Panc1 (cell line): ENCODE data around the gene PBXIP1. TPM values are rescaled to one million over a fixed set of nuclear protein-coding genes. Genes with fewer than 3 reads are reported as not detected.

ENCODE experiments used
- ATAC-seq: fragments of 200-7000 bp; cut with Tn5 transposase; 2 replicates; pipeline ENCODE4 v1.9.1; 2020; ENCODE audit warnings: mild to moderate bottlenecking, moderate library complexity
- BruUV-seq: library from RNA; stranded (reverse); fragments of 400-500 nt; replicated peaks from 2 replicates; lab custom pipeline; 2021; lab: Mats Ljungman, UMichigan
- CTCF ChIA-PET: fragments of 300-600 bp; sonication (Branson Sonifier 250); formaldehyde crosslinking; loops from one replicate; lab custom pipeline; 2022; ENCODE audit warnings: antibody characterized with exemption; lab: Charles Lee
- POLR2A ChIA-PET: fragments of 300-600 bp; sonication (Branson Sonifier 250); formaldehyde crosslinking; loops from one replicate; lab custom pipeline; 2022; ENCODE audit warnings: antibody characterized with exemption; lab: Charles Lee
- DNase-seq: peaks from one replicate; pipeline ENCODE4 v3.0.0-alpha.2; 2010; ENCODE audit warnings: low read depth, low spot score
- H3K27ac ChIP-seq: 2 replicates; pipeline ENCODE4 v1.5.1; 2011; ENCODE audit warnings: mild to moderate bottlenecking, low read length, inconsistent platforms
- H3K27me3 ChIP-seq: fragments of 200-500 bp; sonication (Bioruptor generic); 2 replicates; pipeline ENCODE4 v1.6.0; 2014; ENCODE audit warnings: low read length, inconsistent platforms; ENCODE audit not compliant: control insufficient read depth, insufficient read depth
- H3K36me3 ChIP-seq: fragments of 200-500 bp; sonication (Bioruptor generic); 2 replicates; pipeline ENCODE4 v1.5.1; 2014; ENCODE audit warnings: inconsistent platforms, mild to moderate bottlenecking, low read length, moderate library complexity; ENCODE audit not compliant: control insufficient read depth, insufficient read depth
- H3K4me1 ChIP-seq: 2 replicates; pipeline ENCODE4 v1.5.1; 2011; ENCODE audit warnings: inconsistent platforms, mild to moderate bottlenecking, low read length, moderate library complexity; ENCODE audit not compliant: control insufficient read depth, insufficient read depth
- H3K4me3 ChIP-seq, 2 experiments: 2 replicates each; pipeline ENCODE4 v1.5.1; 2011 to 2012; ENCODE audit warnings: low read depth in 2 of 2, low read length in 2 of 2, mild to moderate bottlenecking in 2 of 2, inconsistent platforms in 1 of 2, moderate library complexity in 1 of 2
- H3K9me3 ChIP-seq: fragments of 200-500 bp; sonication (Bioruptor generic); 2 replicates; pipeline ENCODE4 v1.5.1; 2014; ENCODE audit warnings: low read depth, mild to moderate bottlenecking, inconsistent platforms, low read length, moderate library complexity; ENCODE audit not compliant: control insufficient read depth, insufficient read depth
- CTCF ChIP-seq: fragments of 450-650 bp; IDR thresholded peaks from 2 replicates; pipeline ENCODE4 v1.5.1; 2017; ENCODE audit warnings: mild to moderate bottlenecking
- POLR2AphosphoS5 ChIP-seq: IDR thresholded peaks from 2 replicates; pipeline ENCODE4 v1.6.1; 2012; ENCODE audit warnings: mild to moderate bottlenecking, low read depth, low read length, moderate library complexity
- REST ChIP-seq, 2 experiments: IDR thresholded peaks; 2 replicates each; pipeline ENCODE4 v1.6.1; 2011 to 2012; ENCODE audit warnings: low read depth in 2 of 2, control low read depth in 1 of 2, low read length in 1 of 2, mild to moderate bottlenecking in 1 of 2, moderate library complexity in 1 of 2; ENCODE audit not compliant: insufficient read depth in 1 of 2
- SIN3A ChIP-seq: IDR thresholded peaks from 2 replicates; pipeline ENCODE4 v1.6.1; 2012; ENCODE audit warnings: low read depth, mild to moderate bottlenecking, low read length, moderate library complexity, borderline replicate concordance; ENCODE audit not compliant: insufficient read depth
- TCF7L2 ChIP-seq: IDR thresholded peaks from 2 replicates; pipeline ENCODE4 v1.6.1; 2011; ENCODE audit warnings: mild to moderate bottlenecking, low read depth, low read length, inconsistent platforms
- in situ Hi-C: cut with HindIII; loops from 2 replicates; pipeline ENCODE4 v1.10.0; 2016; ENCODE audit warnings: low sequenced_read_pairs, low pct_unique_long_range_greater_than_20kb
- intact Hi-C: fragments of 100-400 bp; cut with micrococcal nuclease; formaldehyde crosslinking; loops from one replicate; pipeline ENCODE4 v1.10.0; 2022; ENCODE audit not compliant: unreplicated experiment
- total RNA-seq: library from RNA; stranded (reverse); gene quantifications from one replicate; pipeline ENCODE4 v1.2.1, GENCODE V29; 2021; ENCODE audit not compliant: unreplicated experiment

PBXIP1 gene
- total RNA-seq, 1 experiment from 2014 or later: 40.7 TPM

- CTCF ChIA-PET: no interaction called here
- intact Hi-C loops (no loop called here), in situ Hi-C loops (no loop called here)
- TF ChIP-seq SIN3A (no peak), POLR2AphosphoS5 (no peak), REST (IDR thresholded peaks at IDR 0.05; ENCODE audit: insufficient read depth in 1 of 2, low read depth in 2 of 2, low read length in 1 of 2) (no peak), TCF7L2 (no peak), CTCF (no peak)
- H3K4me3 ChIP-seq: peak overlapping the region; percentile 77 to 88
- no peaks in the 10 kb centered on the region for H3K27me3 ChIP-seq
- DNase-seq: no peak
- H3K27ac ChIP-seq: peak overlapping the region; percentile 98
- H3K4me1 ChIP-seq: peaks cover 45% of the 10 kb centered on the region
- no peak for ATAC-seq
- H3K36me3 ChIP-seq: peaks cover 9% of the 10 kb centered on the region
- POLR2A ChIA-PET: no interaction called here
- no TSS peak for BruUV-seq
- no peaks in the 10 kb centered on the region for H3K9me3 ChIP-seq
Measured at GRCh38 chr1:154968731-154969130, 12.8 kb upstream of the PBXIP1 start.

GRCh38 chr1:154967331-154967950 lies 11.5 kb upstream of the PBXIP1 start:
- H3K27ac ChIP-seq: peak overlapping the region; percentile 98
- no peak for DNase-seq
- ChIA-PET POLR2A (no interaction called here), CTCF (no interaction called here)
- peaks cover 16% of the 10 kb centered on the region for H3K36me3 ChIP-seq
- TF ChIP-seq REST (IDR thresholded peaks at IDR 0.05; ENCODE audit: insufficient read depth in 1 of 2, low read depth in 2 of 2, low read length in 1 of 2) (no peak), SIN3A (no peak), POLR2AphosphoS5 (no peak), CTCF (no peak), TCF7L2 (no peak)
- H3K4me3 ChIP-seq: peak overlapping the region in 1 of 2 experiments; percentile 77; a peak in 2 of 4 replicates
- BruUV-seq: no TSS peak
- no peaks in the 10 kb centered on the region for H3K9me3 ChIP-seq
- in situ Hi-C loops (no loop called here), intact Hi-C loops (no loop called here)
- H3K27me3 ChIP-seq: no peaks in the 10 kb centered on the region
- H3K4me1 ChIP-seq: peaks cover 54% of the 10 kb centered on the region
- no peak for ATAC-seq
